Natural killer cell (primary cell): ENCODE data around the gene SETBP1. TPM values are rescaled to one million over a fixed set of nuclear protein-coding genes. Genes with fewer than 3 reads are reported as not detected.

Experiments
- ATAC-seq, 3 donors: fragments of 150-1000 bp in 2 of 3; fragments of 200-7000 bp in 1 of 3; cut with Tn5 transposase; 1 replicate in 1 of 3; 2 replicates in 2 of 3; pipeline ENCODE4 v1.10.0; 2021; ENCODE audit warnings: mild to moderate bottlenecking in 2 of 3, moderate library complexity in 2 of 3
- DNase-seq, 2 donors: peaks; one replicate each; pipeline versions ENCODE4 v3.0.0 to v3.0.0-alpha.2; 2013 to 2021; ENCODE audit warnings: mixed read lengths in 1 of 2
- H3K27ac ChIP-seq: one replicate; pipeline ENCODE4 v1.5.1; 2013; ENCODE audit warnings: mild to moderate bottlenecking, low read length
- H3K27me3 ChIP-seq: one replicate; pipeline ENCODE4 v1.6.1; 2013; ENCODE audit warnings: low read length; ENCODE audit not compliant: control insufficient read depth, insufficient read depth
- H3K36me3 ChIP-seq: one replicate; pipeline ENCODE4 v1.6.1; 2013; ENCODE audit warnings: low read length; ENCODE audit not compliant: control insufficient read depth, insufficient read depth
- H3K4me1 ChIP-seq: one replicate; pipeline ENCODE4 v1.6.1; 2013; ENCODE audit warnings: low read length; ENCODE audit not compliant: control insufficient read depth, insufficient read depth
- H3K4me3 ChIP-seq: one replicate; pipeline ENCODE4 v1.5.1; 2013; ENCODE audit warnings: low read length
- H3K9me3 ChIP-seq: one replicate; pipeline ENCODE4 v1.6.1; 2013; ENCODE audit warnings: low read length; ENCODE audit not compliant: control insufficient read depth, insufficient read depth
- H3K27ac Mint-ChIP-seq, 2 donors: one replicate each; pipeline ENCODE4 v1.8.0; 2022; ENCODE audit warnings: mild to moderate bottlenecking in 2 of 2, mixed read lengths in 2 of 2, moderate library complexity in 1 of 2
- H3K27me3 Mint-ChIP-seq, 2 donors: one replicate each; pipeline ENCODE4 v1.8.0; 2022; ENCODE audit warnings: low read depth in 2 of 2, mixed read lengths in 2 of 2
- H3K36me3 Mint-ChIP-seq: one replicate; pipeline ENCODE4 v1.8.0; 2022; ENCODE audit warnings: mixed read lengths
- H3K4me1 Mint-ChIP-seq, 2 donors: one replicate each; pipeline ENCODE4 v1.8.0; 2022; ENCODE audit warnings: mixed read lengths in 2 of 2
- H3K4me3 Mint-ChIP-seq: one replicate; pipeline ENCODE4 v1.8.0; 2022; ENCODE audit warnings: mild to moderate bottlenecking, moderate library complexity, mixed read lengths
- H3K9me3 Mint-ChIP-seq, 2 donors: one replicate each; pipeline ENCODE4 v1.8.0; 2022; ENCODE audit warnings: mixed read lengths in 2 of 2
- WGBS: methylation state at CpG from one replicate; pipeline ENCODE4 v1.1.7; 2013; ENCODE audit warnings: missing lambda C conversion rate; ENCODE audit not compliant: insufficient coverage; 5-methylcytosine and 5-hydroxymethylcytosine counted together
- intact Hi-C: fragments of 100-400 bp; cut with micrococcal nuclease; formaldehyde crosslinking; loops from one replicate; pipeline ENCODE4 v1.14.2; 2022
- total RNA-seq, 4 donors: library from RNA; stranded (reverse); fragments of 120-200 nt in 1 of 4; gene quantifications; one replicate each; pipeline versions ENCODE4 v1.2.3 to v1.2.4, GENCODE V29; 2013 to 2022
- TF ChIP-seq, protein P1 (sequence below): fragments of 200-600 bp; IDR thresholded peaks from one replicate; pipeline ENCODE4 v1.8.0; 2022; ENCODE audit warnings: antibody characterized with exemption

The SETBP1 gene
- total RNA-seq, 3 donors from 2014 or later (not counting 1 experiment from before 2014, with no cell fraction given), result 36.0 to 46.6 (median 41.2) TPM

GRCh38 chr18:44741511-44741910, 60.8 kb downstream of the SETBP1 start:
- Histone ChIP-seq H3K27me3 (no peaks in the 10 kb centered on the region), H3K27ac (no peak overlapping the region)
- peaks cover 25 to 41% of the 10 kb centered on the region in 2 donors for H3K4me1 Mint-ChIP-seq

GRCh38 chr18:44742126-44742525, 61.4 kb downstream of the SETBP1 start:
- H3K36me3 Mint-ChIP-seq, result no peaks in the 10 kb centered on the region
- H3K27me3 Mint-ChIP-seq, result peaks cover 0 to 2% of the 10 kb centered on the region in 2 donors
- WGBS, result 100% methylated on average over 3 of the region's 3 CpGs
- no peak overlapping the region for H3K27ac ChIP-seq
- no peaks in the 10 kb centered on the region for H3K9me3 Mint-ChIP-seq
- intact Hi-C loops, result no loop called here
- no peaks in the 10 kb centered on the region for H3K36me3 ChIP-seq
- TF ChIP-seq, protein P1, sequence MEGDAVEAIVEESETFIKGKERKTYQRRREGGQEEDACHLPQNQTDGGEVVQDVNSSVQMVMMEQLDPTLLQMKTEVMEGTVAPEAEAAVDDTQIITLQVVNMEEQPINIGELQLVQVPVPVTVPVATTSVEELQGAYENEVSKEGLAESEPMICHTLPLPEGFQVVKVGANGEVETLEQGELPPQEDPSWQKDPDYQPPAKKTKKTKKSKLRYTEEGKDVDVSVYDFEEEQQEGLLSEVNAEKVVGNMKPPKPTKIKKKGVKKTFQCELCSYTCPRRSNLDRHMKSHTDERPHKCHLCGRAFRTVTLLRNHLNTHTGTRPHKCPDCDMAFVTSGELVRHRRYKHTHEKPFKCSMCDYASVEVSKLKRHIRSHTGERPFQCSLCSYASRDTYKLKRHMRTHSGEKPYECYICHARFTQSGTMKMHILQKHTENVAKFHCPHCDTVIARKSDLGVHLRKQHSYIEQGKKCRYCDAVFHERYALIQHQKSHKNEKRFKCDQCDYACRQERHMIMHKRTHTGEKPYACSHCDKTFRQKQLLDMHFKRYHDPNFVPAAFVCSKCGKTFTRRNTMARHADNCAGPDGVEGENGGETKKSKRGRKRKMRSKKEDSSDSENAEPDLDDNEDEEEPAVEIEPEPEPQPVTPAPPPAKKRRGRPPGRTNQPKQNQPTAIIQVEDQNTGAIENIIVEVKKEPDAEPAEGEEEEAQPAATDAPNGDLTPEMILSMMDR, result no peak
- H3K4me3 Mint-ChIP-seq, result no peak overlapping the region
- H3K27me3 ChIP-seq, result no peaks in the 10 kb centered on the region
- no peaks in the 10 kb centered on the region for H3K9me3 ChIP-seq
- peaks cover 20 to 35% of the 10 kb centered on the region in 2 donors for H3K4me1 Mint-ChIP-seq
- H3K4me3 ChIP-seq, result no peak overlapping the region
- no peak overlapping the region for H3K27ac Mint-ChIP-seq
- DNase-seq (no peak), ATAC-seq (no peak)
- no peaks in the 10 kb centered on the region for H3K4me1 ChIP-seq

More at GRCh38 chr18:44741511-44741910, 60.8 kb downstream of the SETBP1 start:
- no peak for DNase-seq
- H3K36me3 ChIP-seq, result no peaks in the 10 kb centered on the region
- no peak for ATAC-seq
- TF ChIP-seq, protein P1, result no peak
- H3K36me3 Mint-ChIP-seq, result no peaks in the 10 kb centered on the region
- no peak overlapping the region for H3K4me3 Mint-ChIP-seq
- no peaks in the 10 kb centered on the region for H3K4me1 ChIP-seq
- WGBS, result over 99% methylated on average over 5 of the region's 5 CpGs
- peaks cover 0 to 2% of the 10 kb centered on the region in 2 donors for H3K27me3 Mint-ChIP-seq
- intact Hi-C loops, result no loop called here
- H3K9me3 ChIP-seq, result no peaks in the 10 kb centered on the region
- no peak overlapping the region for H3K27ac Mint-ChIP-seq
- H3K4me3 ChIP-seq, result no peak overlapping the region
- no peaks in the 10 kb centered on the region for H3K9me3 Mint-ChIP-seq

- Histone ChIP-seq H3K9me3 (no peaks in the 10 kb centered on the region), H3K4me1 (no peaks in the 10 kb centered on the region), H3K27me3 (no peaks in the 10 kb centered on the region), H3K36me3 (no peaks in the 10 kb centered on the region), H3K27ac (no peak overlapping the region), H3K4me3 (no peak overlapping the region)
- WGBS, result 85% methylated on average over 3 of the region's 3 CpGs
- no peak for DNase-seq
- no peak for ATAC-seq
- H3K9me3 Mint-ChIP-seq, result no peaks in the 10 kb centered on the region
- TF ChIP-seq, protein P1, result no peak
- no peak overlapping the region for H3K27ac Mint-ChIP-seq
- H3K4me3 Mint-ChIP-seq, result no peak overlapping the region
- H3K36me3 Mint-ChIP-seq, result no peaks in the 10 kb centered on the region
- peaks cover 0 to 2% of the 10 kb centered on the region in 2 donors for H3K27me3 Mint-ChIP-seq
- H3K4me1 Mint-ChIP-seq, result peaks cover 21 to 35% of the 10 kb centered on the region in 2 donors
- intact Hi-C loops, result no loop called here
Observed at GRCh38 chr18:44742718-44743311, 62.1 kb downstream of the SETBP1 start.

DNA sequence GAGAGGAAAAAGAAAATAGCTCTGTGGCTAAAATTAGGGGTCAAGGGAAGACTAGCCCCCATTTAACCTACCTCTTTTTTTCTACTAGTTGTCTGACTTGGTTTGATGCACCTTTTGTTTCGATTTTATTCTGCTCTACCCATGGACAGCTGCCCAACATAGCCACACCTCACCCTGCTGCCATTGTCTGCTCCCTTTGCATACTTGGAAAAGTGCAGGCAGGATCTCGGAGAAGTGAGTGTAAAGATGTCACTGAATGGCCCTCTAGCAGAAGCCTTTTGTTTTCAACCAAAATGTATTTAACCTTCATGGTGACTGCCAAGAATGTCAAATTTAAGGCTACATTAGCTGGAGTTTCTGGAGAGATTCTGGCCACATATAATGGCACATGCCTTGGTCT, 62.9 kb downstream of the SETBP1 start:
- Mint-ChIP-seq H3K4me1 (peaks cover 25 to 32% of the 10 kb centered on the region in 2 donors), H3K4me3 (no peak overlapping the region), H3K9me3 (no peaks in the 10 kb centered on the region), H3K27ac (no peak overlapping the region), H3K27me3 (peaks cover 0 to 2% of the 10 kb centered on the region in 2 donors), H3K36me3 (no peaks in the 10 kb centered on the region)
- WGBS, result 94% methylated on average over 2 of the region's 2 CpGs
- H3K27me3 ChIP-seq, result no peaks in the 10 kb centered on the region
- no peaks in the 10 kb centered on the region for H3K36me3 ChIP-seq
- no peaks in the 10 kb centered on the region for H3K4me1 ChIP-seq
- TF ChIP-seq, protein P1, result no peak
- H3K27ac ChIP-seq, result no peak overlapping the region
- DNase-seq, result no peak
- no peaks in the 10 kb centered on the region for H3K9me3 ChIP-seq
- intact Hi-C loops, result no loop called here
- no peak for ATAC-seq
- no peak overlapping the region for H3K4me3 ChIP-seq
